IPS DF 4.7 (cell line): ENCODE results near the gene WFDC13.
"Not testable (repeated sequence)": the region's sequence is repeated elsewhere in the genome, so short reads cannot be mapped to it uniquely, and the experiment has no call there.

Source experiments
- DNase-seq: peaks from one replicate; pipeline ENCODE4 v3.0.0-alpha.2; 2013; ENCODE audit warnings: low spot score; ENCODE audit errors: extremely low read depth

The WFDC13 gene

GRCh38 chr20:45701873-45702272 lies at the start of gene WFDC13:
TSS of gene WFDC13 (plus strand) at chr20:45702038. CDS start at chr20:45702124, 86 bp downstream.
- no peak for DNase-seq

DNA sequence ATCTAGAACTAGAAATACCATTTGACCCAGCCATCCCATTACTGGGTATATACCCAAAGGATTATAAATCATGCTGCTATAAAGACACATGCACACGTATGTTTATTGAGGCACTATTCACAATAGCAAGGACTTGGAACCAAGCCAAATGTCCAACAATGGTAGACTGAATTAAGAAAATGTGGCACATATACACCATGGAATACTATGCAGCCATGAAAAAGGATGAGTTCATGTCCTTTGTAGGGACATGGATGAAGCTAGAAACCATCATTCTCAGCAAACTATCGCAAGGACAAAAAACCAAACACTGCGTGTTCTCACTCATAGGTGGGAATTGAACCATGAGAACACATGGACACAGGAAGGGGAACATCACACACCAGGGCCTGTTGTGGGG lies 44.8 kb upstream of the WFDC13 start:
- not testable (repeated sequence) for DNase-seq

DNA sequence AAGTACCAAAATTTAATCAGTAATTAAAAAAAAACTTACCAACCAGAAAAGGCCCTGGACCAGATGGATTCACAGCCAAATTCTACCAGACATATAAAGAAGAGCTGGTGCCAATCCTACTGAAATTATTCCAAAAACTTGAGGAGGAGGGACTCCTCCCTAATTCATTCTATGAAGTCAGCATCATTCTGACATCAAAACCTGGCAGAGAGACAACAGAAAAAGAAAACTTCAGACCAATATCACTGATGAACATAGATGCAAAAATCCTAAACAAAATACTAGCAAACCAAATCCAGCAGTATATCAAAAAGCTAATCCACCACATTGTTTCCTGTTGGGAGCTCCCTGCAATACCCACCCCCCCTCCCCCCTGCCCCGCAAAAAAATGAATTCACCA lies 31.7 kb upstream of the WFDC13 start, which contains the start of gene WFDC11:
TSS of gene WFDC11 (minus strand) at position 101 of the 400 bp plus-strand sequence. CDS start 19,639 bp downstream, outside the sequence.
- DNase-seq = no peak

DNA sequence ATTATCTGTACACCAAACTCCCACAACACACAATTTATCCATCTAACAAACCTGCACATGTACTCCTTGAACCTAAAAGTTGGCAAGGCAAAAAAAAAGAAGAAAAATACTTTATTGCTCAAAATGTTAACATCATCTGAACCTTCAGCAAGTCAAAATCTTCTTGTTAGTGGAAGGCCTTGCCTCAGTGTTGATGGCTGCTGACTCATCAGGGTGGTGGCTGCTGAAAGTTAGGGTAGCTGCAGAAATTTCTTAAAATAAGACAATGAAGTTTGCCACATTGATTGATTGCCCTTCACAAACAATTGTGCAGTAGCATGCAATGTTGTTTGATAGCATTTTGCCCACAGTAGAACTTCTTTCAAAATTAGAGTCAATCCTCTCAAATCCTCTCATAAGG lies 29.1 kb upstream of the WFDC13 start:
- DNase-seq = no peak

DNA sequence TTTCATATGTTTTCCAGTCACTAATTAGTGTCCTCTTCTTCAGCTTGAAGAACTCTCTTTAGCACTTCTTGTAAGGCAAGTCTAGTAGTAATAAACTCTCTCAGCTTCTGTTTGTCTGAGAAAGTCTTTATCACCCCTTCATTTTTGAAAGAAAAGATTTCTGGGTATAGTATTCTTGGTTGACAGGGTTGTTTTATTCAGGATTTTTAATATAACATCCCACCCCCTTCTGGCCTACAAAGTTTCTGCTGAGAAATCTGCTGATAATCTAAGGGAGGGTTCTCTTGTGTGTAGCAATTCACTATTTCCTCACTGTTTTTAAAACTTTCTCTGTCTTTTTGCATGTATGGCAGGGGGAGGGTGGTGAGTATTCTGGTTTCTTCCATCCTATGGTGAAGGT lies 22.2 kb upstream of the WFDC13 start:
- DNase-seq = no peak

GRCh38 chr20:45685896-45686295 lies 15.9 kb upstream of the WFDC13 start:
- peak; percentile 60 for DNase-seq

- not testable (repeated sequence) for DNase-seq
These were observed 8.5 kb upstream of the WFDC13 start for GRCh38 chr20:45693346-45693745.

- DNase-seq = no peak
These were observed 6.3 kb upstream of the WFDC13 start for GRCh38 chr20:45695496-45695895.

- no peak for DNase-seq
These were observed 734 bp upstream of the WFDC13 start for GRCh38 chr20:45701104-45701503.

GRCh38 chr20:45704969-45705637 lies 3.3 kb downstream of the WFDC13 start, which contains the start of gene WFDC10B:
TSS of gene WFDC10B (minus strand) at chr20:45705019. CDS start at chr20:45685992, 19,027 bp downstream.
- DNase-seq = no peak

GRCh38 chr20:45716141-45716688 lies 14.4 kb downstream of the WFDC13 start:
- DNase-seq = not testable (repeated sequence)

DNA sequence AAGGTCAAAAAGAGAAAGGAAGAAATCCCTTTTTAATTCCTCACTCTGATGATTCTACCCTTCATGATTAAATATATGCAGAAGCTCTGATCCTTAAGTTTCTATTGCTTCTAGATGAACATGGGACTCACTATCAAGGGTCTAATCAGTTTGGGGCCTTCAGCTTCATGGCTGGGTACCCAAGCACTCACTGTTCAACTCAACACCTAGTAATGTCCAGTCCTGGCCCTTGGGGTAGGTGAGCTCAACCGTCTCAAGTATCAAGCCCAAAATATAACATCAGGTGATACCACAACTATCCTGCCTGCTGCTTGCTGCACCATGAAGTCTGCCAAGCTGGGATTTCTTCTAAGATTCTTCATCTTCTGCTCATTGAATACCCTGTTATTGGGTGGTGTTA lies 20.2 kb downstream of the WFDC13 start, which contains the start of gene SPINT4:
TSS of gene SPINT4 (plus strand) at position 301 of the 400 bp plus-strand sequence. CDS start at position 322, 21 bp downstream.
- DNase-seq = no peak

GRCh38 chr20:45725134-45725533 lies 23.3 kb downstream of the WFDC13 start:
- DNase-seq = no peak

GRCh38 chr20:45727044-45727443 lies 25.2 kb downstream of the WFDC13 start:
- DNase-seq = no peak

DNA sequence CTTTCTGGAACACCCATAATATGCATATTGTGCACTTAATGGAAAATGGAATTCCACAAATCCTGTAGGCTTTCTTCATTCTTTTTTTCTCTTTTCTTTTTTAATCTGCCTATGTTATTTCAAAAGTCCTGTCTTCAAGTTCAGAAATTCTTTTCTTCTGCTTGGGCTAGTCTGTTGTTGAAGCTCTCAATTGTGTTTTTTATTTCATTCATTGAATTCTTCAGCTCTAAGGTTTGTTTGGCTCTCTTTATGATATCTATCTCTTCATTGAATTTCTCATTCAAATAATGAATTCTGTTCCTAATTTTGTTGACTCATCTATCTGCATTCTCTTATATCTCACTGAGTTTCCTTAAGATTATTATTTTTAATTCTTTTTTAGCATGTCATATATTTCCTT lies 30.4 kb downstream of the WFDC13 start:
- DNase-seq = no peak

- DNase-seq = no peak
These were observed 33.7 kb downstream of the WFDC13 start for GRCh38 chr20:45735552-45735951.

- no peak for DNase-seq
These were observed 34.1 kb downstream of the WFDC13 start for GRCh38 chr20:45735988-45736387.

GRCh38 chr20:45742596-45742995 lies 40.8 kb downstream of the WFDC13 start:
- DNase-seq = no peak

DNA sequence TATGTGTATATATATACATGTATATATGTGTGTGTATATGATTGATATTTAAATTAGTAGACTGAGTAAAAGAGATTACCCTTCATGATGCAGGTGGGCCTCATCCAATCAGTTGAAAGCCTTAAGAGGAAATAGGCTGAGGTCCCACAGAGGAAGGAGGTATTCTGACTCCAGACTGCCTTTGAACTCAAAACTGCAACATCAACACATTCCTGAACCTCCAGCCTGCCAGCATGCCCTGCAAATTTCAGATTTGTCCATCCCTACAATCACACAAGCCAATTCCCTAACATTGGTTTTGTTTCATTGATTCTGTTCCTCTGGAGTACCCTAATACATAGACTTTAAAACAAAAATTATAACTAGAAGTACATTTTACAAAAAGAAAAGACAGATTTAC lies 43.2 kb downstream of the WFDC13 start:
- no peak for DNase-seq

DNA sequence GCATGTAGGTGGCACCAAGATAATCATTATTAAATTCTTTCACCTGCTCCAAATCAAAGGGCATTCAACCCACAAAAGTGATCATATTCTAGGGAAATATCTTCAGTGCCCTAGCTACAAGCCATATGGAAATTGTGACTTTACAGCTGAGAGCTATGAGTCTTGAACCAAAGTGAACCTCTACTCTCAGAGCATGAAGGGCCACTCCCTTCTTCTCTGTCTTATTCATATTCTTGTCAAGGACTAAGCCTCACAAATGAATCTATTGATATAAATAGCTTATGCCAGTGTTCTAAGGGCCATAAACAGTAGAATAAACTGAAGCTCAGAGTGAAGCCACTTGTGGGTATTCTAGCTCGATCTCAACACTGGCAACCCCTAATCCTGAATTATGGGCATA lies 49.9 kb downstream of the WFDC13 start:
- no peak for DNase-seq

- no peak for DNase-seq
These were observed 50.9 kb downstream of the WFDC13 start for GRCh38 chr20:45752746-45753145.

- DNase-seq = no peak
These were observed 56.3 kb downstream of the WFDC13 start for GRCh38 chr20:45758096-45758495.
